Measurements from ENCODE around the gene MYLK. TPM values are rescaled to one million over a fixed set of nuclear protein-coding genes. Genes with fewer than 3 reads are reported as not detected.
"Not testable (repeated sequence)": the region's sequence is repeated elsewhere in the genome, so short reads cannot be mapped to it uniquely, and the experiment has no call there.

MYLK gene
- total RNA-seq, 1 donor from 2014 or later: 2.6 TPM

DNA sequence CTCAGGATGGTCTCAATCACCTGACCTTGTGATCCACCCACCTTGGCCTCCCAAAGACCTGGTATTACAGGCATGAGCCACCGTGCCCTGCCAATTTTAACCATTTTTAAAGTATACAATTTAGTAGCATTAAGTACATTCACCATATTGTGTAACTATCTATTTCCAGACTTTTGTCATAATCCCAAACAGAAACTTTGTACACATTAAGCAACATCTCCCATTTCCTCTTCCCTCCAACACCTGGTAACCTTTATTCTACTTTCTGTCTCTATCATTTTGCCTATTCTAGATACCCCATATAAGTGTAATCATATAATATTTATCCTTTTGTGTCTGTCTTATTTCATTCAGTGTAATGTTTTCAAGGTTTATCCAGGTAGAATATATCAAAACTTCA, 8.9 kb upstream of the MYLK start:
- TF ChIP-seq, protein P1, sequence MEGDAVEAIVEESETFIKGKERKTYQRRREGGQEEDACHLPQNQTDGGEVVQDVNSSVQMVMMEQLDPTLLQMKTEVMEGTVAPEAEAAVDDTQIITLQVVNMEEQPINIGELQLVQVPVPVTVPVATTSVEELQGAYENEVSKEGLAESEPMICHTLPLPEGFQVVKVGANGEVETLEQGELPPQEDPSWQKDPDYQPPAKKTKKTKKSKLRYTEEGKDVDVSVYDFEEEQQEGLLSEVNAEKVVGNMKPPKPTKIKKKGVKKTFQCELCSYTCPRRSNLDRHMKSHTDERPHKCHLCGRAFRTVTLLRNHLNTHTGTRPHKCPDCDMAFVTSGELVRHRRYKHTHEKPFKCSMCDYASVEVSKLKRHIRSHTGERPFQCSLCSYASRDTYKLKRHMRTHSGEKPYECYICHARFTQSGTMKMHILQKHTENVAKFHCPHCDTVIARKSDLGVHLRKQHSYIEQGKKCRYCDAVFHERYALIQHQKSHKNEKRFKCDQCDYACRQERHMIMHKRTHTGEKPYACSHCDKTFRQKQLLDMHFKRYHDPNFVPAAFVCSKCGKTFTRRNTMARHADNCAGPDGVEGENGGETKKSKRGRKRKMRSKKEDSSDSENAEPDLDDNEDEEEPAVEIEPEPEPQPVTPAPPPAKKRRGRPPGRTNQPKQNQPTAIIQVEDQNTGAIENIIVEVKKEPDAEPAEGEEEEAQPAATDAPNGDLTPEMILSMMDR (IDR thresholded peaks at IDR 0.05; ENCODE audit: insufficient read depth, low read length, severe bottlenecking): no peak
- FAIRE-seq: no peak
- Histone ChIP-seq H3K36me3 (ENCODE audit: control insufficient read depth, insufficient read depth, low read length) (no peaks in the 10 kb centered on the region), H3K4me3 (ENCODE audit: low read depth, low read length) (no peak overlapping the region), H3K27me3 (ENCODE audit: control insufficient read depth, insufficient read depth, low read length) (no peaks in the 10 kb centered on the region)
- no peak for DNase-seq (ENCODE audit: low read depth)

DNA sequence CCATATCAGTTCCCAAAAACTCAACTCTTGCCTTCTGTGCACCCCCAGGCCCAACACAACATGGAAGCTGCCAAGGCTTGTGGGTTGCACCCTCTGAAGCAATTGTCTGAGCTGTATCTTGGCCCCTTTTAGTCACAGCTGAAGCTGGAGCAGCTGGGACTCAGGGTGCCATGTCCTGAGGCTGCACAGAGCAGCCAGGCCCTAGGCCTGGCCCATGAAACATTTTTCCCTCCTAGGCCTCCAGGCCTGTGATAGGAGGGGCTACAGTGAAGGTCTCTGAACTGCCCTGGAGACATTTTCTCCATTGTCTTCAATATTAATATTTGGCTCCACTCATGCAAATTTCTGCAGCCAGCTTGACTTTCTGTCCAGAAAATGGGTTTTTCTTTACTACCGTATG, 8.1 kb upstream of the MYLK start:
- H3K36me3 ChIP-seq (ENCODE audit: control insufficient read depth, insufficient read depth, low read length): no peaks in the 10 kb centered on the region
- DNase-seq (ENCODE audit: low read depth): no peak
- FAIRE-seq: no peak
- TF ChIP-seq, protein P1 (IDR thresholded peaks at IDR 0.05; ENCODE audit: insufficient read depth, low read length, severe bottlenecking): no peak
- no peak overlapping the region for H3K4me3 ChIP-seq (ENCODE audit: low read depth, low read length)
- no peaks in the 10 kb centered on the region for H3K27me3 ChIP-seq (ENCODE audit: control insufficient read depth, insufficient read depth, low read length)

DNA sequence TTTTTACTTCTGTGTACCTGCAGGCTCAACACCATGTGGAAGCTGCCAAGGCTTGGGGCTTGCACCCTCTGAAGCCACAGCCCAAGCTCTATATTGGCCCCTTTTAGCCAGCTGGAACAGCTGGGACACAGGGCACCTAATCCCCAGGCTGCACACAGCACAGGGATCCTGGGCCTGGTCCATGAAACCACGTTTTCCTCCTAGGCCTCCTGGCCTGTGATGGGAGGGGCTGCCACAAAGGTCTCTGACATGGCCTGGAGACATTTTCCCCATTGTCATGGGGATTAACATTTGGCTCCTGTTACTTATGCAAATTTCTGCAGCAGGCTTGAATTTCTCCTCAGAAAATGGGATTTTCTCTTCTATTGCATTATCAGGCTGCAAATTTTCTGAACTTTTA, 6.9 kb upstream of the MYLK start:
- not testable (repeated sequence) for H3K4me3 ChIP-seq (ENCODE audit: low read depth, low read length); FAIRE-seq; DNase-seq (ENCODE audit: low read depth); H3K27me3 ChIP-seq (ENCODE audit: control insufficient read depth, insufficient read depth, low read length); H3K36me3 ChIP-seq (ENCODE audit: control insufficient read depth, insufficient read depth, low read length)

DNA sequence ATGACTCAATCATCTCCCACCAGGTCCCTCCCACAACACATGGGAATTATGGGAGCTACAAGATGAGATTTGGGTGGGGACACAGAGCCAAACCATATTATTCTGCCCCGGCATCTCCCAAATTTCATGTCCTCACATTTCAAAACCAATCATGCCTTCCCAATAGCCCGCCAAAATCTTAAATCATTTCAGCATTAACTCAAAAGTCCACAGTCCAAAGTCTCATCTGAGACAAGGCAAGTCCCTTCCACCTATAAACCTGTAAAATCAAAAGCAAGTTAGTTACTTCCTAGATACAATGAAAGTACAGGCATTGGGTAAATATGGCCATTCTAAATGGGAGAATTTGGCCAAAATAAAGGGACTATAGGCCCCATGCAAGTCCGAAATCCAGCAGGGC, 6.0 kb upstream of the MYLK start:
- FAIRE-seq; H3K36me3 ChIP-seq (ENCODE audit: control insufficient read depth, insufficient read depth, low read length); DNase-seq (ENCODE audit: low read depth); H3K27me3 ChIP-seq (ENCODE audit: control insufficient read depth, insufficient read depth, low read length); H3K4me3 ChIP-seq (ENCODE audit: low read depth, low read length): not testable (repeated sequence)

DNA sequence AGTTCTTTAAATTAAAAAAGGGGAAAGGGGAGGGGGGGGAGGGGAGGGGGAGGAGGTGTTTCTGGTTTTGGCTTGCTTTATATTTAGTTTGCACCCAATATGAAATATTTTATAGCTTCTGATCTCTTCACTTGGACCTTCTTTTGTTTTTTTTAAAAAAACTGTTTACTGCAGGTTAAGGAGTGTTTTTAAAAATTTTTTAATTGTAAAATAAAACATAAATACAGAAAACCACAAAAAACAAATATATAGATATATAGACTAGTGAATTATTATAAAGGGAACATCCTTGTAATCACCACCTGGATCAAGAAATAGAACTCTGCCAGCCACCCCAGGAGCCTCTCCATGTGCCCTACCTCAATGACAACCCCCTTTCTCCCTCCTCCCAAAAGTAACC, 861 bp upstream of the MYLK start:
- Histone ChIP-seq H3K36me3 (ENCODE audit: control insufficient read depth, insufficient read depth, low read length) (no peaks in the 10 kb centered on the region), H3K4me3 (ENCODE audit: low read depth, low read length) (no peak overlapping the region), H3K27me3 (ENCODE audit: control insufficient read depth, insufficient read depth, low read length) (peaks cover 2% of the 10 kb centered on the region)
- DNase-seq (ENCODE audit: low read depth): no peak
- TF ChIP-seq, protein P1 (IDR thresholded peaks at IDR 0.05; ENCODE audit: insufficient read depth, low read length, severe bottlenecking): no peak
- no peak for FAIRE-seq

DNA sequence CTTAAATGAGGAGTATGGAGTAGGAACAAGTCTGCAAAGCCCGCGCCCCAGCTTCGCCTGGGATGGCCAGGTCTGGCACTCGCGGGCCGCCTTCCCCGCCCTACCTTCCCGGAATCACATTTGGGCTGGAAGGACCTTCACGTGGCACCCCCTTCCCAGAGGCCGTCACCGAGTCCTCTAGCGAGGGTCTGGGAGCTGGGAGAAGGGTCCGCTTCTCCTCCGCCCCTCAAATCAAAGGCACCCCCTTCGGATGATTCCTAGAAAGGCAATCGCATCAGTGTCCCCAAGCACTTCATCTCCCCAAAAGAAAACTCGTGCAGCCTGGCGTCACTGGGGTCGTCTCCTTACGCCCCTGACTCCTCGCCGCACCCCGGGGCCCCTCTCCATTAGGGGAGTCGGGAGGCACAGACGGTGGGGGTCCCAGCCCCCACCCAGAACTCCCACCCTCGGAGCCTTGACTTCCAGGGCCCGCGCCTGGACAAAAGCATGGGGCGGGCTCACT, 380 bp downstream of the MYLK start:
- H3K36me3 ChIP-seq (ENCODE audit: control insufficient read depth, insufficient read depth, low read length): no peaks in the 10 kb centered on the region
- peak overlapping the region; percentile 44 for H3K4me3 ChIP-seq (ENCODE audit: low read depth, low read length)
- DNase-seq (ENCODE audit: low read depth): no peak
- TF ChIP-seq, protein P1 (IDR thresholded peaks at IDR 0.05; ENCODE audit: insufficient read depth, low read length, severe bottlenecking): no peak
- no peak for FAIRE-seq
- H3K27me3 ChIP-seq (ENCODE audit: control insufficient read depth, insufficient read depth, low read length): peaks cover 2% of the 10 kb centered on the region

DNA sequence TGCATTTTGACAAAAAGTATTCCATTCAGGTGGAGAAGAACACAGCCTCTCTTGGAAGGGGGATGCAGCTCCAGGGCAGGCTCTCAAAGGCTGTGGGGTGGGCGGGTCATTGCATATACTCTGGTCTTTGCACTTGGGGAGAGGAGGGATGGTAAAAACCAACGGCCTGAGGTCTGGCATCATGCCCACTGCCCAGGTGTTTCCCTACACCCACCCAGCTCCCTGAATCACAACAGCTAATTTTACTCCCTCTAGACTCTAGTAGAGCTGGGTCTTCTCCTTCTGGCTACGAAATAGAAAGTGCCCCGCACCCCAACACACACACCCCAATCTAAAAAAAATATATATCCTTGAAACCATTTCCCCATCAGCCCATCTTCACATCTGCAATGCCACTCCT, 1.0 kb downstream of the MYLK start:
- TF ChIP-seq, protein P1 (IDR thresholded peaks at IDR 0.05; ENCODE audit: insufficient read depth, low read length, severe bottlenecking): no peak
- Histone ChIP-seq H3K27me3 (ENCODE audit: control insufficient read depth, insufficient read depth, low read length) (peaks cover 2% of the 10 kb centered on the region), H3K36me3 (ENCODE audit: control insufficient read depth, insufficient read depth, low read length) (no peaks in the 10 kb centered on the region), H3K4me3 (ENCODE audit: low read depth, low read length) (no peak overlapping the region)
- DNase-seq (ENCODE audit: low read depth): no peak
- FAIRE-seq: no peak

All from bronchial epithelial cell (primary cell).